Hematopoietic multipotent progenitor cell (in vitro differentiated cells): ENCODE results near the gene CYFIP2. TPM values are rescaled to one million over a fixed set of nuclear protein-coding genes. Genes with fewer than 3 reads are reported as not detected.

Source experiments
- DNase-seq, 3 donors: peaks; one replicate each; pipeline ENCODE4 v3.0.0-alpha.2; 2011 to 2015; ENCODE audit warnings: low read depth in 2 of 3, low spot score in 2 of 3
- total RNA-seq: library from RNA; depleted of rRNA; stranded (reverse); fragments of >200 nt; gene quantifications from one replicate; pipeline ENCODE4 v1.2.3, GENCODE V29; 2012

The CYFIP2 gene
- total RNA-seq, 1 donor, result 191 TPM

- DNase-seq, result peak; percentile 36 to 78 (median 57)
Observed at GRCh38 chr5:157312492-157312891, 46.6 kb downstream of the CYFIP2 start.

- DNase-seq, result no peak
Observed at GRCh38 chr5:157322581-157322980, 56.7 kb downstream of the CYFIP2 start.

GRCh38 chr5:157323107-157323706 is 57.3 kb downstream of the CYFIP2 start:
- DNase-seq, result no peak

GRCh38 chr5:157324237-157324636 is 58.3 kb downstream of the CYFIP2 start:
- no peak for DNase-seq

GRCh38 chr5:157326440-157327005 is 60.6 kb downstream of the CYFIP2 start:
- DNase-seq, result no peak

- no peak for DNase-seq
Observed at GRCh38 chr5:157327771-157328170, 61.8 kb downstream of the CYFIP2 start.

GRCh38 chr5:157328277-157328912 is 62.5 kb downstream of the CYFIP2 start:
- DNase-seq, result peak; percentile 28 to 81 (median 71)

- no peak for DNase-seq
Observed at GRCh38 chr5:157331807-157332206, 65.9 kb downstream of the CYFIP2 start.

- no peak for DNase-seq
Observed at GRCh38 chr5:157335534-157336422, 69.9 kb downstream of the CYFIP2 start.

- DNase-seq, result no peak
Observed at GRCh38 chr5:157336423-157336744, 70.5 kb downstream of the CYFIP2 start.

- DNase-seq, result no peak
Observed at GRCh38 chr5:157339409-157339808, 73.5 kb downstream of the CYFIP2 start.

- peak in 1 of 3 donors; percentile 43 for DNase-seq
Observed at GRCh38 chr5:157342822-157343402, 77.0 kb downstream of the CYFIP2 start.

GRCh38 chr5:157343842-157344790 is 78.2 kb downstream of the CYFIP2 start:
- DNase-seq, result no peak

- no peak for DNase-seq
Observed at GRCh38 chr5:157345067-157345466, 79.1 kb downstream of the CYFIP2 start.

GRCh38 chr5:157345485-157345884 is 79.6 kb downstream of the CYFIP2 start:
- no peak for DNase-seq

GRCh38 chr5:157347301-157348048 is 81.6 kb downstream of the CYFIP2 start:
- DNase-seq, result no peak

- no peak for DNase-seq
Observed at GRCh38 chr5:157348049-157348400, 82.1 kb downstream of the CYFIP2 start.

- DNase-seq, result no peak
Observed at GRCh38 chr5:157350939-157351801, 85.2 kb downstream of the CYFIP2 start.

GRCh38 chr5:157351802-157352092 is 85.8 kb downstream of the CYFIP2 start:
- DNase-seq, result no peak
